GM18499 (cell line): ENCODE measurements around the gene CCR7.
"Not testable (repeated sequence)": the region's sequence is repeated elsewhere in the genome, so short reads cannot be mapped to it uniquely, and the experiment has no call there.

Experiments used
- ATAC-seq: cut with Tn5 transposase; IDR thresholded peaks from one replicate; pipeline ENCODE4 v1.9.1; 2021; ENCODE audit warnings: moderate number of reproducible peaks; ENCODE audit not compliant: insufficient read depth, unreplicated experiment

The CCR7 gene

GRCh38 chr17:40552806-40553693, 12.2 kb downstream of the CCR7 start:
- ATAC-seq = no peak

- ATAC-seq = no peak
Measured at GRCh38 chr17:40551879-40552768, 13.1 kb downstream of the CCR7 start.

- no peak for ATAC-seq
Measured at GRCh38 chr17:40551091-40551878, 14.0 kb downstream of the CCR7 start.

GRCh38 chr17:40550608-40551007, 14.7 kb downstream of the CCR7 start:
- ATAC-seq = no peak

GRCh38 chr17:40548982-40549685, 16.1 kb downstream of the CCR7 start:
- no peak for ATAC-seq

- ATAC-seq = no peak
Measured at GRCh38 chr17:40548491-40548981, 16.7 kb downstream of the CCR7 start.

- ATAC-seq = no peak
Measured at GRCh38 chr17:40547785-40548478, 17.3 kb downstream of the CCR7 start.

GRCh38 chr17:40547079-40547784, 18.0 kb downstream of the CCR7 start:
- no peak for ATAC-seq

- not testable (repeated sequence) for ATAC-seq
Measured at GRCh38 chr17:40546497-40546896, 18.8 kb downstream of the CCR7 start.

GRCh38 chr17:40545660-40546059, 19.6 kb downstream of the CCR7 start:
- no peak for ATAC-seq

- ATAC-seq = no peak
Measured at GRCh38 chr17:40542558-40543411, 22.5 kb downstream of the CCR7 start.

GRCh38 chr17:40541873-40542557, 23.3 kb downstream of the CCR7 start:
- no peak for ATAC-seq

- no peak for ATAC-seq
Measured at GRCh38 chr17:40541060-40541872, 24.0 kb downstream of the CCR7 start.

GRCh38 chr17:40540448-40540847, 24.8 kb downstream of the CCR7 start:
- no peak for ATAC-seq

- no peak for ATAC-seq
Measured at GRCh38 chr17:40539711-40540411, 25.4 kb downstream of the CCR7 start.
